Measurements from ENCODE around the gene CUL9.
"Not testable (repeated sequence)": the region's sequence is repeated elsewhere in the genome, so short reads cannot be mapped to it uniquely, and the experiment has no call there.

CUL9 gene

GRCh38 chr6:43181942-43182860, at the start of gene CUL9:
CUL9 (plus strand) TSS chr6:43182196; CDS start chr6:43184311, 2,115 bp downstream.
- DNase-seq (ENCODE audit: low read depth), result no peak

- DNase-seq (ENCODE audit: low read depth), result no peak
Observed at GRCh38 chr6:43138267-43138666, 43.7 kb upstream of the CUL9 start.

- DNase-seq (ENCODE audit: low read depth), result not testable (repeated sequence)
Observed at GRCh38 chr6:43139973-43140372, 42.0 kb upstream of the CUL9 start.

- DNase-seq (ENCODE audit: low read depth), result no peak
Observed at GRCh38 chr6:43141644-43142043, 40.4 kb upstream of the CUL9 start.

GRCh38 chr6:43142101-43142500, 39.9 kb upstream of the CUL9 start:
- no peak for DNase-seq (ENCODE audit: low read depth)

- DNase-seq (ENCODE audit: low read depth), result no peak
Observed at GRCh38 chr6:43143235-43144128, 38.5 kb upstream of the CUL9 start.

- DNase-seq (ENCODE audit: low read depth), result no peak
Observed at GRCh38 chr6:43144879-43145278, 37.1 kb upstream of the CUL9 start.

- no peak for DNase-seq (ENCODE audit: low read depth)
Observed at GRCh38 chr6:43146261-43146660, 35.7 kb upstream of the CUL9 start.

- no peak for DNase-seq (ENCODE audit: low read depth)
Observed at GRCh38 chr6:43146709-43147688, 35.0 kb upstream of the CUL9 start.

- no peak for DNase-seq (ENCODE audit: low read depth)
Observed at GRCh38 chr6:43147691-43148477, 34.1 kb upstream of the CUL9 start.

- DNase-seq (ENCODE audit: low read depth), result no peak
Observed at GRCh38 chr6:43149265-43149664, 32.7 kb upstream of the CUL9 start.

- no peak for DNase-seq (ENCODE audit: low read depth)
Observed at GRCh38 chr6:43150051-43150751, 31.8 kb upstream of the CUL9 start.

GRCh38 chr6:43159599-43159998, 22.4 kb upstream of the CUL9 start:
- DNase-seq (ENCODE audit: low read depth), result no peak

GRCh38 chr6:43163899-43164298, 18.1 kb upstream of the CUL9 start:
- no peak for DNase-seq (ENCODE audit: low read depth)

- DNase-seq (ENCODE audit: low read depth), result no peak
Observed at GRCh38 chr6:43170417-43170930, 11.5 kb upstream of the CUL9 start.

- DNase-seq (ENCODE audit: low read depth), result peak; percentile 97
Observed at GRCh38 chr6:43170931-43171706, 10.9 kb upstream of the CUL9 start, which contains the start of gene SRF. SRF (plus strand) TSS chr6:43171269; CDS start chr6:43171657, 388 bp downstream.

GRCh38 chr6:43171707-43172103, 10.3 kb upstream of the CUL9 start:
- DNase-seq (ENCODE audit: low read depth), result no peak

GRCh38 chr6:43172104-43173007, 9.6 kb upstream of the CUL9 start:
- DNase-seq (ENCODE audit: low read depth), result no peak

Data from HS-5 (cell line).